Neural cell (in vitro differentiated cells): Measurements from ENCODE around the gene SLC25A47. TPM values are rescaled to one million over a fixed set of nuclear protein-coding genes. Genes with fewer than 3 reads are reported as not detected.

Experiments
- polyA plus RNA-seq: library from polyadenylated mRNA; depleted of rRNA; stranded (reverse); fragments of >200 nt; gene quantifications from 2 replicates; pipeline ENCODE4 v1.2.3, GENCODE V29; 2014
- small RNA-seq, 3 experiments: library from RNA; depleted of rRNA; stranded (forward); fragments of <200 nt; gene quantifications; one replicate each; pipeline ENCODE3, GENCODE V24; 2012

Gene SLC25A47
- polyA plus RNA-seq, 1 donor from 2014 or later: not detected

Small RNA genes within 50 kb of the gene (small RNA-seq; reads per million reads assigned to genes)
- 0 to 0.03 (median 0.03) reads per million in 3 experiments for gene AL157871.3
- 140 to 204 (median 168) reads per million in 3 experiments for gene MIR345
- 0 reads per million in 3 experiments for gene RN7SL523P

Other genes with a start within 250 kb of the SLC25A47 start
- 0.37 TPM in 1 of 2 replicates, not detected in the other for gene DEGS2, start 163.7 kb upstream of the SLC25A47 start, polyA plus RNA-seq
- 50.4 and 52.8 TPM in 2 replicates for gene YY1, start 84.2 kb upstream of the SLC25A47 start, polyA plus RNA-seq
- gene SLC25A29, start 16.9 kb upstream of the SLC25A47 start, polyA plus RNA-seq: 447 and 511 TPM in 2 replicates
- 26.3 and 30.2 TPM in 2 replicates for gene WDR25, start 53.1 kb downstream of the SLC25A47 start, polyA plus RNA-seq